ENCODE results near the gene PNPLA5. TPM values are rescaled to one million over a fixed set of nuclear protein-coding genes. Genes with fewer than 3 reads are reported as not detected.
A peak's percentile ranks its signal among the peaks of the same experiment; 100 is the strongest.

Gene PNPLA5
- total and polyA plus RNA-seq, 2 experiments from 2014 or later, result not detected

GRCh38 chr22:43892183-43892894, 526 bp upstream of the PNPLA5 start:
- Histone ChIP-seq H3K9me3 (ENCODE audit: low read depth) (no peaks in the 10 kb centered on the region), H3K36me3 (no peaks in the 10 kb centered on the region), H3K27ac (no peak overlapping the region), H3K4me1 (ENCODE audit: low read depth) (peaks cover 2% of the 10 kb centered on the region), H3K4me3 (peak overlapping the region; percentile 24), H3K27me3 (peaks cover 47% of the 10 kb centered on the region)
- DNase-seq (ENCODE audit: low read depth in 1 of 2, low spot score in 1 of 2), result no peak
- TF ChIP-seq CTCF (IDR thresholded peaks at IDR 0.05; ENCODE audit: low read depth, low read length), result no peak

- Histone ChIP-seq H3K27ac (no peak overlapping the region), H3K36me3 (no peaks in the 10 kb centered on the region), H3K27me3 (peaks cover 47% of the 10 kb centered on the region), H3K9me3 (ENCODE audit: low read depth) (no peaks in the 10 kb centered on the region), H3K4me1 (ENCODE audit: low read depth) (peaks cover 2% of the 10 kb centered on the region), H3K4me3 (no peak overlapping the region)
- no peak for TF ChIP-seq CTCF (IDR thresholded peaks at IDR 0.05; ENCODE audit: low read depth, low read length)
- no peak for DNase-seq (ENCODE audit: low read depth in 1 of 2, low spot score in 1 of 2)
These were observed 897 bp downstream of the PNPLA5 start for GRCh38 chr22:43890901-43891331.

- Histone ChIP-seq H3K36me3 (no peaks in the 10 kb centered on the region), H3K9me3 (ENCODE audit: low read depth) (no peaks in the 10 kb centered on the region), H3K4me3 (no peak overlapping the region), H3K27ac (no peak overlapping the region), H3K27me3 (peaks cover 47% of the 10 kb centered on the region), H3K4me1 (ENCODE audit: low read depth) (peaks cover 2% of the 10 kb centered on the region)
- TF ChIP-seq CTCF (IDR thresholded peaks at IDR 0.05; ENCODE audit: low read depth, low read length), result no peak
- peak in 1 of 2 donors; percentile 10 for DNase-seq (ENCODE audit: low read depth in 1 of 2, low spot score in 1 of 2)
These were observed 2.0 kb downstream of the PNPLA5 start for GRCh38 chr22:43889860-43890253.

GRCh38 chr22:43889201-43889859, 2.5 kb downstream of the PNPLA5 start:
- Histone ChIP-seq H3K27me3 (peaks cover 47% of the 10 kb centered on the region), H3K36me3 (no peaks in the 10 kb centered on the region), H3K4me1 (ENCODE audit: low read depth) (peaks cover 2% of the 10 kb centered on the region), H3K4me3 (no peak overlapping the region), H3K9me3 (ENCODE audit: low read depth) (no peaks in the 10 kb centered on the region), H3K27ac (no peak overlapping the region)
- no peak for DNase-seq (ENCODE audit: low read depth in 1 of 2, low spot score in 1 of 2)
- TF ChIP-seq CTCF (IDR thresholded peaks at IDR 0.05; ENCODE audit: low read depth, low read length), result no peak

GRCh38 chr22:43888740-43889139, 3.1 kb downstream of the PNPLA5 start:
- Histone ChIP-seq H3K9me3 (ENCODE audit: low read depth) (no peaks in the 10 kb centered on the region), H3K4me3 (no peak overlapping the region), H3K27me3 (peaks cover 43% of the 10 kb centered on the region), H3K27ac (no peak overlapping the region), H3K36me3 (no peaks in the 10 kb centered on the region), H3K4me1 (ENCODE audit: low read depth) (peaks cover 2% of the 10 kb centered on the region)
- TF ChIP-seq CTCF (IDR thresholded peaks at IDR 0.05; ENCODE audit: low read depth, low read length), result no peak
- no peak for DNase-seq (ENCODE audit: low read depth in 1 of 2, low spot score in 1 of 2)

All from cardiac muscle cell (in vitro differentiated cells and primary cell).